A673 (cell line): Measurements from ENCODE around the gene FZD10. TPM values are rescaled to one million over a fixed set of nuclear protein-coding genes. Genes with fewer than 3 reads are reported as not detected.

Experiments
- BruUV-seq: library from RNA; stranded (reverse); fragments of 400-500 nt; replicated peaks from 2 replicates; lab custom pipeline; 2021; lab: Mats Ljungman, UMichigan
- CTCF ChIA-PET: fragments of 300-600 bp; sonication (Branson Sonifier 250); formaldehyde crosslinking; loops from one replicate; lab custom pipeline; 2022; ENCODE audit warnings: antibody characterized with exemption; lab: Charles Lee
- POLR2A ChIA-PET: fragments of 300-600 bp; sonication (Branson Sonifier 250); formaldehyde crosslinking; loops from one replicate; lab custom pipeline; 2022; ENCODE audit warnings: antibody characterized with exemption; ENCODE audit not compliant: low non-redundant PET; lab: Charles Lee
- DNase-seq: peaks from one replicate; pipeline ENCODE4 v3.0.0-alpha.2; 2015; ENCODE audit warnings: low spot score
- H3K27ac ChIP-seq: fragments of 200-600 bp; sonication (generic); 2 replicates; pipeline ENCODE4 v1.5.1; 2016; ENCODE audit warnings: mixed run types, low read depth, mild to moderate bottlenecking, mixed read lengths, antibody characterized with exemption, low read length; ENCODE audit not compliant: poor library complexity, severe bottlenecking
- H3K27me3 ChIP-seq: fragments of 200-600 bp; sonication (generic); replicated peaks from 2 replicates; pipeline ENCODE4 v1.6.1; 2017; ENCODE audit warnings: mixed run types, low read depth, mild to moderate bottlenecking, mixed read lengths, antibody characterized with exemption, low read length; ENCODE audit not compliant: insufficient read depth, poor library complexity
- H3K36me3 ChIP-seq: fragments of 200-600 bp; sonication (generic); 2 replicates; pipeline ENCODE4 v1.6.1; 2016; ENCODE audit warnings: mixed run types, mild to moderate bottlenecking, mixed read lengths, antibody characterized with exemption, low read length; ENCODE audit not compliant: insufficient read depth, poor library complexity, severe bottlenecking
- H3K4me1 ChIP-seq: fragments of 200-600 bp; sonication (generic); 2 replicates; pipeline ENCODE4 v1.6.1; 2017; ENCODE audit warnings: mixed run types, mild to moderate bottlenecking, mixed read lengths, antibody characterized with exemption, low read length; ENCODE audit not compliant: insufficient read depth, poor library complexity, severe bottlenecking
- H3K4me3 ChIP-seq: fragments of 200-600 bp; sonication (generic); 2 replicates; pipeline ENCODE4 v1.5.1; 2016; ENCODE audit warnings: low read depth, mixed run types, mild to moderate bottlenecking, mixed read lengths, low read length; ENCODE audit not compliant: poor library complexity, severe bottlenecking
- H3K9me3 ChIP-seq: fragments of 200-600 bp; sonication (generic); 2 replicates; pipeline ENCODE4 v1.6.1; 2016; ENCODE audit warnings: mixed run types, low read depth, mild to moderate bottlenecking, mixed read lengths, antibody characterized with exemption, low read length; ENCODE audit not compliant: poor library complexity, severe bottlenecking
- CTCF ChIP-seq: fragments of 300-800, 200-600 bp; sonication (generic); conservative IDR thresholded peaks from 2 replicates; pipeline ENCODE4 v1.5.1; 2017; ENCODE audit warnings: low read depth, mild to moderate bottlenecking, antibody characterized with exemption, low read length, moderate library complexity, mixed read lengths
- EZH2 ChIP-seq: fragments of 200-600 bp; sonication (generic); IDR thresholded peaks from 2 replicates; pipeline ENCODE4 v1.6.1; 2017; ENCODE audit warnings: borderline replicate concordance, low read depth, mild to moderate bottlenecking, mixed read lengths, antibody characterized with exemption, low read length; ENCODE audit not compliant: poor library complexity, severe bottlenecking
- intact Hi-C: fragments of 100-400 bp; cut with micrococcal nuclease; formaldehyde crosslinking; loops from one replicate; pipeline ENCODE4 v1.10.0; 2022; ENCODE audit not compliant: unreplicated experiment
- total RNA-seq: library from RNA; stranded (reverse); gene quantifications from 2 replicates; pipeline ENCODE4 v1.2.3, GENCODE V29; 2021

The FZD10 gene
- total RNA-seq, 1 experiment from 2014 or later = not detected

- Histone ChIP-seq H3K27ac (no peak overlapping the region), H3K9me3 (peaks cover 4% of the 10 kb centered on the region), H3K27me3 (peaks cover 60% of the 10 kb centered on the region), H3K4me3 (no peak overlapping the region), H3K36me3 (no peaks in the 10 kb centered on the region), H3K4me1 (no peaks in the 10 kb centered on the region)
- CTCF ChIA-PET = no interaction called here
- POLR2A ChIA-PET = no interaction called here
- intact Hi-C loops = no loop called here
- DNase-seq = no peak
- no peak for TF ChIP-seq CTCF
- TF ChIP-seq EZH2 = no peak
- BruUV-seq = no TSS peak
Measured at GRCh38 chr12:130163461-130164215, 1.4 kb downstream of the FZD10 start.

- no peak for TF ChIP-seq CTCF
- no peak for TF ChIP-seq EZH2
- no peak overlapping the region for H3K27ac ChIP-seq
- DNase-seq = no peak
- H3K9me3 ChIP-seq = peaks cover 4% of the 10 kb centered on the region
- H3K27me3 ChIP-seq = peaks cover 55% of the 10 kb centered on the region
- no peaks in the 10 kb centered on the region for H3K36me3 ChIP-seq
- H3K4me3 ChIP-seq = no peak overlapping the region
- BruUV-seq = no TSS peak
- H3K4me1 ChIP-seq = no peaks in the 10 kb centered on the region
- POLR2A ChIA-PET = no interaction called here
- CTCF ChIA-PET = no interaction called here
- intact Hi-C loops = no loop called here
Measured at GRCh38 chr12:130164216-130164542, 1.9 kb downstream of the FZD10 start.

GRCh38 chr12:130164936-130165335 lies 2.7 kb downstream of the FZD10 start:
- H3K9me3 ChIP-seq = peaks cover 4% of the 10 kb centered on the region
- no peak overlapping the region for H3K4me3 ChIP-seq
- TF ChIP-seq CTCF (no peak), EZH2 (no peak)
- no TSS peak for BruUV-seq
- no peaks in the 10 kb centered on the region for H3K36me3 ChIP-seq
- H3K27me3 ChIP-seq = peaks cover 47% of the 10 kb centered on the region
- intact Hi-C loops = no loop called here
- CTCF ChIA-PET = no interaction called here
- H3K4me1 ChIP-seq = no peaks in the 10 kb centered on the region
- POLR2A ChIA-PET = no interaction called here
- no peak for DNase-seq
- no peak overlapping the region for H3K27ac ChIP-seq
